GM12865 (cell line): ENCODE data around the gene EPAS1.
A peak's percentile ranks its signal among the peaks of the same experiment; 100 is the strongest.

ENCODE experiments used
- DNase-seq: peaks from one replicate; pipeline ENCODE4 v3.0.0; 2010; ENCODE audit warnings: low read depth
- H3K4me3 ChIP-seq: 2 replicates; pipeline ENCODE4 v1.5.1; 2011; ENCODE audit warnings: mild to moderate bottlenecking, low read depth, low read length, control low read depth
- CTCF ChIP-seq: IDR thresholded peaks from 2 replicates; pipeline ENCODE4 v1.5.1; 2011; ENCODE audit warnings: low read length, control low read depth, low read depth, inconsistent platforms; ENCODE audit not compliant: insufficient read depth; ENCODE audit errors: missing control alignments

EPAS1 gene

GRCh38 chr2:46290078-46290477 is 7.1 kb upstream of the EPAS1 start:
- TF ChIP-seq CTCF, result no peak
- DNase-seq, result no peak
- no peak overlapping the region for H3K4me3 ChIP-seq

- no peak for TF ChIP-seq CTCF
- no peak for DNase-seq
- H3K4me3 ChIP-seq, result no peak overlapping the region
Measured at GRCh38 chr2:46293466-46293865, 3.7 kb upstream of the EPAS1 start.

GRCh38 chr2:46294176-46294836 is 2.9 kb upstream of the EPAS1 start:
- DNase-seq, result no peak
- peak; percentile 8 for TF ChIP-seq CTCF
- H3K4me3 ChIP-seq, result no peak overlapping the region

- peak overlapping the region; percentile 55 for H3K4me3 ChIP-seq
- no peak for TF ChIP-seq CTCF
- DNase-seq, result no peak
Measured at GRCh38 chr2:46296216-46296839, 879 bp upstream of the EPAS1 start.

- H3K4me3 ChIP-seq, result peak overlapping the region; percentile 69
- no peak for TF ChIP-seq CTCF
- DNase-seq, result peak; percentile 38
Measured at GRCh38 chr2:46297546-46298271, 502 bp downstream of the EPAS1 start.

- no peak for TF ChIP-seq CTCF
- no peak for DNase-seq
- no peak overlapping the region; the same call in 1 of the 2 replicates for H3K4me3 ChIP-seq
Measured at GRCh38 chr2:46298272-46298521, 990 bp downstream of the EPAS1 start.
